Gastroesophageal sphincter (tissue), 3 donors: ENCODE results near the gene SYPL1.

ENCODE experiments used
- CTCF ChIP-seq, 4 experiments: fragments of 200-600 bp in 2 of 4; fragments of 450-650 bp in 2 of 4; sonication (generic) in 1 of 4; IDR thresholded peaks; one replicate each; pipeline ENCODE4 v1.5.1; 2017 to 2019; ENCODE audit warnings: antibody characterized with exemption in 4 of 4, mild to moderate bottlenecking in 2 of 4, moderate library complexity in 2 of 4
- POLR2A ChIP-seq, 2 donors: fragments of 450-650 bp; IDR thresholded peaks; one replicate each; pipeline ENCODE4 v1.6.1; 2017; ENCODE audit warnings: antibody characterized with exemption in 2 of 2, mild to moderate bottlenecking in 2 of 2, moderate library complexity in 1 of 2

GRCh38 chr7:106143711-106144337 lies 31.7 kb upstream of the SYPL1 start:
- TF ChIP-seq CTCF (IDR thresholded peaks at IDR 0.05) (no peak), POLR2A (IDR thresholded peaks at IDR 0.05) (no peak)
